ENCODE data around the gene CRB3. TPM values are rescaled to one million over a fixed set of nuclear protein-coding genes. Genes with fewer than 3 reads are reported as not detected.

Gene CRB3
- total and polyA plus RNA-seq, 2 of the 13 experiments (the other 11 are each of a cell fraction or from before 2014, with no cell fraction given) = 10.6 to 25.6 TPM

GRCh38 chr19:6464070-6464873 lies at the start of gene CRB3 (continued):
- peak; percentile 51 to 67; a peak in 3 of 4 replicates for TF ChIP-seq HMGXB4 (CRISPR knock-in tag; IDR thresholded peaks at IDR 0.05; ENCODE audit: borderline replicate concordance in 1 of 2, low read depth in 1 of 2)
- TF ChIP-seq PAXIP1 (CRISPR knock-in tag; conservative IDR thresholded peaks at IDR 0.05) = peak; percentile 58
- TF ChIP-seq SNAPC5 (CRISPR knock-in tag; IDR thresholded peaks at IDR 0.05; ENCODE audit: borderline replicate concordance) = 0 out of 2 replicates have a peak, but pooled peaks have one; percentile 52
- peak; percentile 9; the same call in 1 of the 2 replicates for TF ChIP-seq BCL6 (CRISPR knock-in tag; IDR thresholded peaks at IDR 0.05)
- peak; percentile 33; the same call in 1 of the 2 replicates for TF ChIP-seq MXD1 (CRISPR knock-in tag; IDR thresholded peaks at IDR 0.05)
- 0 out of 2 replicates have a peak, but pooled peaks have one; percentile 33 for TF ChIP-seq ZNF772 (CRISPR knock-in tag; IDR thresholded peaks at IDR 0.05)
- peak; percentile 65; the same call in 1 of the 2 replicates for TF ChIP-seq MTA1 (CRISPR knock-in tag; IDR thresholded peaks at IDR 0.05; ENCODE audit: borderline replicate concordance)
- peak; percentile 79 for TF ChIP-seq ZMYM2 (CRISPR knock-in tag; IDR thresholded peaks at IDR 0.05)
- TF ChIP-seq GATAD2A (CRISPR knock-in tag; IDR thresholded peaks at IDR 0.05) = peak; percentile 60
- TF ChIP-seq PHF21A (CRISPR knock-in tag; IDR thresholded peaks at IDR 0.05) = peak; percentile 91
- 0 out of 2 replicates have a peak, but pooled peaks have one; percentile 47 for TF ChIP-seq MEIS2 (CRISPR knock-in tag; IDR thresholded peaks at IDR 0.05)
- no peak for TF ChIP-seq ZNF382 (CRISPR knock-in tag; IDR thresholded peaks at IDR 0.05; ENCODE audit: borderline replicate concordance)
- TF ChIP-seq TMF1 (CRISPR knock-in tag; IDR thresholded peaks at IDR 0.05; ENCODE audit: low read depth) = 0 out of 2 replicates have a peak, but pooled peaks have one; percentile 15
- no peak for TF ChIP-seq ONECUT2 (CRISPR knock-in tag; IDR thresholded peaks at IDR 0.05)
- no peak for TF ChIP-seq ZNF773 (CRISPR knock-in tag; IDR thresholded peaks at IDR 0.05; ENCODE audit: borderline replicate concordance)
- peak; percentile 88 for TF ChIP-seq HNF1A (IDR thresholded peaks at IDR 0.05; ENCODE audit: low read depth)
- TF ChIP-seq HNF1A (CRISPR knock-in tag; IDR thresholded peaks at IDR 0.05; ENCODE audit: borderline replicate concordance) = peak; percentile 96

All from HepG2 (cell line).